ENCODE measurements around the gene PACRG. TPM values are rescaled to one million over a fixed set of nuclear protein-coding genes. Genes with fewer than 3 reads are reported as not detected.

The PACRG gene
- polyA plus RNA-seq, 3 donors, result not detected

GRCh38 chr6:163159110-163159509, 431.3 kb downstream of the PACRG start:
- Histone ChIP-seq H2AFZ (ENCODE audit: insufficient read depth, low read depth, low read length, poor library complexity, severe bottlenecking) (no peak overlapping the region), H3K4me3 (replicated peaks in 1 of 3; ENCODE audit: low read depth in 2 of 3, low read length in 3 of 3) (no peak overlapping the region), H3K4me2 (replicated peaks; ENCODE audit: extremely low read depth, low read length, poor library complexity, severe bottlenecking) (no peak overlapping the region), H3K36me3 (replicated peaks in 1 of 2; ENCODE audit: control insufficient read depth in 1 of 2, insufficient read depth in 2 of 2, low read length in 2 of 2) (no peaks in the 10 kb centered on the region), H3K79me2 (ENCODE audit: insufficient read depth, low read length) (no peaks in the 10 kb centered on the region), H4K20me1 (ENCODE audit: insufficient read depth, low read length) (no peaks in the 10 kb centered on the region), H3K27me3 (ENCODE audit: control insufficient read depth in 2 of 2, insufficient read depth in 2 of 2, low read length in 2 of 2) (no peaks in the 10 kb centered on the region), H3K9ac (ENCODE audit: insufficient read depth, low read length, poor library complexity, severe bottlenecking) (no peak overlapping the region), H3K9me3 (replicated peaks in 1 of 2; ENCODE audit: control insufficient read depth in 1 of 2, insufficient read depth in 1 of 2, low read length in 2 of 2) (no peaks in the 10 kb centered on the region), H3K4me1 (ENCODE audit: control insufficient read depth in 1 of 2, insufficient read depth in 2 of 2, low read length in 2 of 2) (no peaks in the 10 kb centered on the region), H3K27ac (ENCODE audit: low read depth in 1 of 2, low read length in 2 of 2) (no peak overlapping the region)
- Mint-ChIP-seq H3K27me3 (ENCODE audit: low read depth in 3 of 3) (peaks cover 0 to 6% (median 5%) of the 10 kb centered on the region in 3 donors), H3K4me1 (no peaks in the 10 kb centered on the region), H3K27ac (no peak overlapping the region), H3K4me3 (no peak overlapping the region), H3K36me3 (no peaks in the 10 kb centered on the region), H3K9me3 (peaks cover 2 to 11% (median 4%) of the 10 kb centered on the region in 7 donors)
- DNase-seq, result no peak
- intact Hi-C loops (cut with micrococcal nuclease), result no loop called here
- no peak for TF ChIP-seq CTCF (IDR thresholded peaks at IDR 0.05)
- WGBS (ENCODE audit: insufficient coverage), result no CpG with 5 or more reads among the region's 1 CpG

- no peaks in the 10 kb centered on the region for H3K9me3 ChIP-seq (replicated peaks in 1 of 2; ENCODE audit: control insufficient read depth in 1 of 2, insufficient read depth in 1 of 2, low read length in 2 of 2)
- no peak for DNase-seq
- no peak overlapping the region for H3K9ac ChIP-seq (ENCODE audit: insufficient read depth, low read length, poor library complexity, severe bottlenecking)
- H3K4me1 ChIP-seq (ENCODE audit: control insufficient read depth in 1 of 2, insufficient read depth in 2 of 2, low read length in 2 of 2), result no peaks in the 10 kb centered on the region
- H4K20me1 ChIP-seq (ENCODE audit: insufficient read depth, low read length), result no peaks in the 10 kb centered on the region
- H3K4me3 Mint-ChIP-seq, result no peak overlapping the region
- intact Hi-C loops (cut with micrococcal nuclease), result no loop called here
- no peaks in the 10 kb centered on the region for H3K36me3 ChIP-seq (replicated peaks in 1 of 2; ENCODE audit: control insufficient read depth in 1 of 2, insufficient read depth in 2 of 2, low read length in 2 of 2)
- peaks cover 0 to 9% (median 5%) of the 10 kb centered on the region in 3 donors for H3K27me3 Mint-ChIP-seq (ENCODE audit: low read depth in 3 of 3)
- H3K4me1 Mint-ChIP-seq, result no peaks in the 10 kb centered on the region
- 91% methylated on average over 4 of the region's 10 CpGs for WGBS (ENCODE audit: insufficient coverage)
- no peak overlapping the region for H2AFZ ChIP-seq (ENCODE audit: insufficient read depth, low read depth, low read length, poor library complexity, severe bottlenecking)
- H3K27me3 ChIP-seq (ENCODE audit: control insufficient read depth in 2 of 2, insufficient read depth in 2 of 2, low read length in 2 of 2), result no peaks in the 10 kb centered on the region
- H3K27ac Mint-ChIP-seq, result no peak overlapping the region
- no peak overlapping the region for H3K4me2 ChIP-seq (replicated peaks; ENCODE audit: extremely low read depth, low read length, poor library complexity, severe bottlenecking)
- no peak for TF ChIP-seq CTCF (IDR thresholded peaks at IDR 0.05)
- H3K27ac ChIP-seq (ENCODE audit: low read depth in 1 of 2, low read length in 2 of 2), result no peak overlapping the region
- no peaks in the 10 kb centered on the region for H3K79me2 ChIP-seq (ENCODE audit: insufficient read depth, low read length)
- H3K36me3 Mint-ChIP-seq, result no peaks in the 10 kb centered on the region
- H3K9me3 Mint-ChIP-seq, result peaks cover 2 to 11% (median 4%) of the 10 kb centered on the region in 7 donors
- no peak overlapping the region for H3K4me3 ChIP-seq (replicated peaks in 1 of 3; ENCODE audit: low read depth in 2 of 3, low read length in 3 of 3)
These were observed 431.9 kb downstream of the PACRG start for GRCh38 chr6:163159689-163160088.
